Measurements from ENCODE around the gene FAF1. TPM values are rescaled to one million over a fixed set of nuclear protein-coding genes. Genes with fewer than 3 reads are reported as not detected.

Gene FAF1
- total and polyA plus RNA-seq, 9 of the 15 experiments (the other 6 are each of a cell fraction or from before 2014, with no cell fraction given), result 48.7 to 225 (median 118) TPM

- TF ChIP-seq ZNF165 (CRISPR knock-in tag; IDR thresholded peaks at IDR 0.05; ENCODE audit: borderline replicate concordance) (no peak), ERF (CRISPR knock-in tag; IDR thresholded peaks at IDR 0.05) (no peak), RBM17 (IDR thresholded peaks at IDR 0.05; ENCODE audit: borderline replicate concordance, low read depth, low read length) (no peak)
These were observed 98.3 kb downstream of the FAF1 start (continued) for GRCh38 chr1:50861772-50862171.

DNA sequence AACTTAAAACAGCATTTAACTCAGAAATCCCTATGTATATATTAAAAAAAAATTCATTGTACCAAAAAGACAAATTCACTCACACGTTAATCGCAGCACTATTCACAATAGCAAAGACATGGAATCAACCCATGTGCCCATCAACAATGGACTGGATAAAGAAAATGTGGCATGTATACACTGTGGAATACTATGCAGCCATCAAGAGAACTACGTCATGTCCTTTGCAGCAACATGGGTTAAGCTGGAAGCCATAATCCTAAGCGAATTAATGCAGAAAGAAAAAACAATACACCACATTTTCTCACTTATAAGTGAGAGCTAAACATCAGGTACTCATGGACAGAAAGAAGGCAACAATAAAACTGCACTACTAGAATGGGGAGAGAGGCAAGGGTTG, 99.4 kb downstream of the FAF1 start:
- Histone ChIP-seq H3K79me2 (ENCODE audit: control insufficient read depth, insufficient read depth, low read length) (peaks cover 74% of the 10 kb centered on the region), H3K4me1 (replicated peaks in 1 of 2; ENCODE audit: control insufficient read depth in 2 of 2, insufficient read depth in 2 of 2, low read length in 2 of 2) (no peaks in the 10 kb centered on the region), H3K9me1 (ENCODE audit: control insufficient read depth, insufficient read depth, low read length) (no peaks in the 10 kb centered on the region), H3K27me3 (ENCODE audit: control insufficient read depth in 2 of 2, insufficient read depth in 2 of 2, low read length in 2 of 2) (no peaks in the 10 kb centered on the region), H4K20me1 (replicated peaks; ENCODE audit: control insufficient read depth, insufficient read depth, low read length) (no peaks in the 10 kb centered on the region), H3K4me2 (ENCODE audit: insufficient read depth, low read length) (no peak overlapping the region), H3K9me3 (replicated peaks; ENCODE audit: control insufficient read depth, insufficient read depth, low read depth, low read length) (0 out of 2 replicates have a peak, but pooled peaks cover 1% of the 10 kb centered on the region), H3K9ac (ENCODE audit: insufficient read depth in 1 of 2, low read depth in 2 of 2, low read length in 2 of 2) (no peak overlapping the region), H3K27ac (ENCODE audit: extremely low read depth, low read depth, low read length) (no peak overlapping the region), H3K36me3 (ENCODE audit: control insufficient read depth, insufficient read depth, low read length) (peaks cover 7% of the 10 kb centered on the region; the same call in 2 of the 3 replicates), H2AFZ (ENCODE audit: low read depth, low read length) (no peak overlapping the region), H3K4me3 (no peak overlapping the region)
- FAIRE-seq (no peak), ATAC-seq (no peak), DNase-seq (ENCODE audit: extremely low read depth in 1 of 4, low spot score in 3 of 4) (no peak)
- no TSS peak for BruUV-seq (replicated peaks)
- WGBS (ENCODE audit: insufficient coverage, low coverage, missing lambda C conversion rate), result 95% methylated on average over 4 of the region's 4 CpGs
- in situ Hi-C loops (cut with MboI), result no loop called here
- CTCF ChIA-PET (ENCODE audit: low intra/inter-chr PET ratio), result interaction anchor here (0.5 kb wide), 1 partner anchor 9 kb away, joined by 3 read pairs; no protein-coding TSS in a partner anchor
- POLR2A ChIA-PET, result interaction anchor here (0.7 kb wide), 1 partner anchor 10 kb away, joined by 4 read pairs; no protein-coding TSS in a partner anchor
- intact Hi-C loops (cut with micrococcal nuclease), result no loop called here
- TF ChIP-seq, protein P1, sequence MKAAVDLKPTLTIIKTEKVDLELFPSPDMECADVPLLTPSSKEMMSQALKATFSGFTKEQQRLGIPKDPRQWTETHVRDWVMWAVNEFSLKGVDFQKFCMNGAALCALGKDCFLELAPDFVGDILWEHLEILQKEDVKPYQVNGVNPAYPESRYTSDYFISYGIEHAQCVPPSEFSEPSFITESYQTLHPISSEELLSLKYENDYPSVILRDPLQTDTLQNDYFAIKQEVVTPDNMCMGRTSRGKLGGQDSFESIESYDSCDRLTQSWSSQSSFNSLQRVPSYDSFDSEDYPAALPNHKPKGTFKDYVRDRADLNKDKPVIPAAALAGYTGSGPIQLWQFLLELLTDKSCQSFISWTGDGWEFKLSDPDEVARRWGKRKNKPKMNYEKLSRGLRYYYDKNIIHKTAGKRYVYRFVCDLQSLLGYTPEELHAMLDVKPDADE (conservative IDR thresholded peaks at IDR 0.05; ENCODE audit: control insufficient read depth, low read depth, low read length), result no peak
- TF ChIP-seq GATAD2B (IDR thresholded peaks at IDR 0.05; ENCODE audit: borderline replicate concordance) (no peak), SMAD4 (CRISPR knock-in tag; conservative IDR thresholded peaks at IDR 0.05) (no peak), DEAF1 (CRISPR knock-in tag; IDR thresholded peaks at IDR 0.05) (no peak), NCOA1 (IDR thresholded peaks at IDR 0.05; ENCODE audit: low read depth) (no peak), HOMEZ (CRISPR knock-in tag; IDR thresholded peaks at IDR 0.05) (no peak)
- TF ChIP-seq, protein P2, sequence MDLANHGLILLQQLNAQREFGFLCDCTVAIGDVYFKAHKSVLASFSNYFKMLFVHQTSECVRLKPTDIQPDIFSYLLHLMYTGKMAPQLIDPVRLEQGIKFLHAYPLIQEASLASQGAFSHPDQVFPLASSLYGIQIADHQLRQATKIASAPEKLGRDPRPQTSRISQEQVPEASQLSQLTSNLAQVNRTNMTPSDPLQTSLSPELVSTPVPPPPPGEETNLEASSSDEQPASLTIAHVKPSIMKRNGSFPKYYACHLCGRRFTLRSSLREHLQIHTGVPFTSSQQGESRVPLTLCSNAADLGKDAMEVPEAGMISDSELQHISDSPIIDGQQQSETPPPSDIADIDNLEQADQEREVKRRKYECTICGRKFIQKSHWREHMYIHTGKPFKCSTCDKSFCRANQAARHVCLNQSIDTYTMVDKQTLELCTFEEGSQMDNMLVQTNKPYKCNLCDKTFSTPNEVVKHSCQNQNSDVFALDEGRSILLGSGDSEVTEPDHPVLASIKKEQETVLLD (IDR thresholded peaks at IDR 0.05), result no peak

Measured in K562 (cell line).